H1 (cell line): ENCODE measurements around the gene RAB40C. TPM values are rescaled to one million over a fixed set of nuclear protein-coding genes. Genes with fewer than 3 reads are reported as not detected.

Experiments
- EGR1 ChIP-seq: IDR thresholded peaks from 2 replicates; pipeline ENCODE4 v1.6.1; 2011; ENCODE audit warnings: low read depth, low read length, borderline replicate concordance
- HDAC6 ChIP-seq: IDR thresholded peaks from one replicate; pipeline ENCODE4 v1.7.1; 2012; ENCODE audit warnings: low read depth, mild to moderate bottlenecking, inconsistent platforms, low read length, moderate library complexity
- KDM4A ChIP-seq: IDR thresholded peaks from one replicate; pipeline ENCODE4 v1.7.1; 2012; ENCODE audit warnings: low read depth, mild to moderate bottlenecking, moderate library complexity, low read length, inconsistent platforms; ENCODE audit not compliant: severe bottlenecking
- POLR2AphosphoS5 ChIP-seq: IDR thresholded peaks from 2 replicates; pipeline ENCODE4 v1.6.1; 2011; ENCODE audit warnings: low read depth, low read length
- SP2 ChIP-seq: IDR thresholded peaks from 2 replicates; pipeline ENCODE4 v1.6.1; 2012; ENCODE audit warnings: mild to moderate bottlenecking, low read length, inconsistent platforms
- polyA plus RNA-seq, 7 experiments: library from polyadenylated mRNA; depleted of rRNA in 3 of 7; stranded (reverse) in 5 of 7; unstranded in 2 of 7; fragments of >200 nt in 5 of 7; fragments of 200-250 nt in 2 of 7; gene quantifications; 1 replicate in 5 of 7; 2 replicates in 1 of 7; 4 replicates in 1 of 7; pipeline versions ENCODE4 v1.2.1 to v1.2.3, GENCODE V29; 2011 to 2013; ENCODE audit warnings: missing spikeins in 2 of 7, mixed read lengths in 2 of 7
- total RNA-seq: library from RNA; stranded (reverse); fragmentation: NEBNext Ultra II Directional; extraction: Animal tissue kit (Norgen Biotek cat#: 25700); gene quantifications from 2 replicates; pipeline ENCODE4 v1.2.1, GENCODE V29; 2021
- TF ChIP-seq, protein P1 (sequence below): IDR thresholded peaks from 2 replicates; pipeline ENCODE4 v1.6.1; 2012; ENCODE audit warnings: inconsistent platforms
- TF ChIP-seq, protein P2 (sequence below): IDR thresholded peaks from 2 replicates; pipeline ENCODE4 v1.6.1; 2012; ENCODE audit warnings: inconsistent platforms
- TF ChIP-seq, protein P3 (sequence below): fragments of 300-600 bp; sonication (generic); IDR thresholded peaks from 2 replicates; pipeline ENCODE4 v1.7.1; 2012; ENCODE audit warnings: low read length, moderate library complexity, mild to moderate bottlenecking, inconsistent platforms; ENCODE audit not compliant: insufficient replicate concordance

RAB40C gene
- total and polyA plus RNA-seq, 2 of the 8 experiments (the other 6 are each of a cell fraction or from before 2014, with no cell fraction given) = 13.9 to 15.6 TPM

DNA sequence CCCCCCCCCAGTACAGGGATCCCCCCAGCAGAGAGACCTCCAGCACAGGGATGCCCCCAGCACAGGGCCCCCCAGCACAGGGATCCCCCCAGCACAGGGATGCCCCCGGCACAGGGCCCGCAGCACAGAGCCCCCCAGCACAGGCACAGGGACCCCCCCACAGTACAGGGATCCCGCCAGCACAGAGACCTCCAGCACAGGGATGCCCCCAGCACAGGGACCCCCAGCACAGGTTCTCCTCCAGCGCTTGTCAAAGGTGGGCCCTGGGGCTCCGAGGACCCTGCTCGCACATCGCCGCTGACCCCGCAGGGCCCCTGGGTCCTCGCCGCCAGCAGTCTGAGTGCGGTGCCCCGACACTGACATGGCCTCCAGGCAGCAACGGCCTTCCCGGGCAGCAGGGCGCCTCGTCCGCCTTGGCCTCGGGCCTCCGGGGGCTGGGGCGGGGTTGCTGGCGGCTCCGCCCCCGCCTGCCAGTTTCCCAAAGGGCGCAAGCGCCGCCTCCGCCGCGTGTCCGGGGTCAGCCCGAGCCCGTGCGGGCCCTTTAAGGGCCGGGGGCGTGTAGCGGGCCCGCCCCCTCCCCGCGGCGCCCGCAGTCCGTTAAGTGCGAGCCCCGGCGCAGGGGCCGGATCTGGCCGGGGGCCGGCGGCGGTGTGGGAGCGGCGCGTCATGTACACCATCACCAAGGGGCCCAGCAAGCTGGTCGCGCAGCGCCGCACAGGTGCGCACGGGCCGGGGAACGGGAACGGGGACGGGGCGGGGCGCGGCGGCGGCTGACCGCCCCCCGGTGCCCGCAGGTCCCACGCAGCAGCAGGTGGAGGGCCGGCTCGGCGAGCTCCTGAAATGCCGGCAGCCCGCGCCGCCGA lies 51.7 kb downstream of the RAB40C start, which contains the start of gene MCRIP2 (continued):
- TF ChIP-seq, protein P1, sequence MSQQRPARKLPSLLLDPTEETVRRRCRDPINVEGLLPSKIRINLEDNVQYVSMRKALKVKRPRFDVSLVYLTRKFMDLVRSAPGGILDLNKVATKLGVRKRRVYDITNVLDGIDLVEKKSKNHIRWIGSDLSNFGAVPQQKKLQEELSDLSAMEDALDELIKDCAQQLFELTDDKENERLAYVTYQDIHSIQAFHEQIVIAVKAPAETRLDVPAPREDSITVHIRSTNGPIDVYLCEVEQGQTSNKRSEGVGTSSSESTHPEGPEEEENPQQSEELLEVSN = peak; percentile 38; the same call in 1 of the 2 replicates
- TF ChIP-seq, protein P2, sequence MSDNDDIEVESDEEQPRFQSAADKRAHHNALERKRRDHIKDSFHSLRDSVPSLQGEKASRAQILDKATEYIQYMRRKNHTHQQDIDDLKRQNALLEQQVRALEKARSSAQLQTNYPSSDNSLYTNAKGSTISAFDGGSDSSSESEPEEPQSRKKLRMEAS = peak; percentile 70; the same call in 1 of the 2 replicates
- TF ChIP-seq HDAC6 = no peak
- no peak for TF ChIP-seq SP2
- peak; percentile 73 for TF ChIP-seq KDM4A
- TF ChIP-seq, protein P3, sequence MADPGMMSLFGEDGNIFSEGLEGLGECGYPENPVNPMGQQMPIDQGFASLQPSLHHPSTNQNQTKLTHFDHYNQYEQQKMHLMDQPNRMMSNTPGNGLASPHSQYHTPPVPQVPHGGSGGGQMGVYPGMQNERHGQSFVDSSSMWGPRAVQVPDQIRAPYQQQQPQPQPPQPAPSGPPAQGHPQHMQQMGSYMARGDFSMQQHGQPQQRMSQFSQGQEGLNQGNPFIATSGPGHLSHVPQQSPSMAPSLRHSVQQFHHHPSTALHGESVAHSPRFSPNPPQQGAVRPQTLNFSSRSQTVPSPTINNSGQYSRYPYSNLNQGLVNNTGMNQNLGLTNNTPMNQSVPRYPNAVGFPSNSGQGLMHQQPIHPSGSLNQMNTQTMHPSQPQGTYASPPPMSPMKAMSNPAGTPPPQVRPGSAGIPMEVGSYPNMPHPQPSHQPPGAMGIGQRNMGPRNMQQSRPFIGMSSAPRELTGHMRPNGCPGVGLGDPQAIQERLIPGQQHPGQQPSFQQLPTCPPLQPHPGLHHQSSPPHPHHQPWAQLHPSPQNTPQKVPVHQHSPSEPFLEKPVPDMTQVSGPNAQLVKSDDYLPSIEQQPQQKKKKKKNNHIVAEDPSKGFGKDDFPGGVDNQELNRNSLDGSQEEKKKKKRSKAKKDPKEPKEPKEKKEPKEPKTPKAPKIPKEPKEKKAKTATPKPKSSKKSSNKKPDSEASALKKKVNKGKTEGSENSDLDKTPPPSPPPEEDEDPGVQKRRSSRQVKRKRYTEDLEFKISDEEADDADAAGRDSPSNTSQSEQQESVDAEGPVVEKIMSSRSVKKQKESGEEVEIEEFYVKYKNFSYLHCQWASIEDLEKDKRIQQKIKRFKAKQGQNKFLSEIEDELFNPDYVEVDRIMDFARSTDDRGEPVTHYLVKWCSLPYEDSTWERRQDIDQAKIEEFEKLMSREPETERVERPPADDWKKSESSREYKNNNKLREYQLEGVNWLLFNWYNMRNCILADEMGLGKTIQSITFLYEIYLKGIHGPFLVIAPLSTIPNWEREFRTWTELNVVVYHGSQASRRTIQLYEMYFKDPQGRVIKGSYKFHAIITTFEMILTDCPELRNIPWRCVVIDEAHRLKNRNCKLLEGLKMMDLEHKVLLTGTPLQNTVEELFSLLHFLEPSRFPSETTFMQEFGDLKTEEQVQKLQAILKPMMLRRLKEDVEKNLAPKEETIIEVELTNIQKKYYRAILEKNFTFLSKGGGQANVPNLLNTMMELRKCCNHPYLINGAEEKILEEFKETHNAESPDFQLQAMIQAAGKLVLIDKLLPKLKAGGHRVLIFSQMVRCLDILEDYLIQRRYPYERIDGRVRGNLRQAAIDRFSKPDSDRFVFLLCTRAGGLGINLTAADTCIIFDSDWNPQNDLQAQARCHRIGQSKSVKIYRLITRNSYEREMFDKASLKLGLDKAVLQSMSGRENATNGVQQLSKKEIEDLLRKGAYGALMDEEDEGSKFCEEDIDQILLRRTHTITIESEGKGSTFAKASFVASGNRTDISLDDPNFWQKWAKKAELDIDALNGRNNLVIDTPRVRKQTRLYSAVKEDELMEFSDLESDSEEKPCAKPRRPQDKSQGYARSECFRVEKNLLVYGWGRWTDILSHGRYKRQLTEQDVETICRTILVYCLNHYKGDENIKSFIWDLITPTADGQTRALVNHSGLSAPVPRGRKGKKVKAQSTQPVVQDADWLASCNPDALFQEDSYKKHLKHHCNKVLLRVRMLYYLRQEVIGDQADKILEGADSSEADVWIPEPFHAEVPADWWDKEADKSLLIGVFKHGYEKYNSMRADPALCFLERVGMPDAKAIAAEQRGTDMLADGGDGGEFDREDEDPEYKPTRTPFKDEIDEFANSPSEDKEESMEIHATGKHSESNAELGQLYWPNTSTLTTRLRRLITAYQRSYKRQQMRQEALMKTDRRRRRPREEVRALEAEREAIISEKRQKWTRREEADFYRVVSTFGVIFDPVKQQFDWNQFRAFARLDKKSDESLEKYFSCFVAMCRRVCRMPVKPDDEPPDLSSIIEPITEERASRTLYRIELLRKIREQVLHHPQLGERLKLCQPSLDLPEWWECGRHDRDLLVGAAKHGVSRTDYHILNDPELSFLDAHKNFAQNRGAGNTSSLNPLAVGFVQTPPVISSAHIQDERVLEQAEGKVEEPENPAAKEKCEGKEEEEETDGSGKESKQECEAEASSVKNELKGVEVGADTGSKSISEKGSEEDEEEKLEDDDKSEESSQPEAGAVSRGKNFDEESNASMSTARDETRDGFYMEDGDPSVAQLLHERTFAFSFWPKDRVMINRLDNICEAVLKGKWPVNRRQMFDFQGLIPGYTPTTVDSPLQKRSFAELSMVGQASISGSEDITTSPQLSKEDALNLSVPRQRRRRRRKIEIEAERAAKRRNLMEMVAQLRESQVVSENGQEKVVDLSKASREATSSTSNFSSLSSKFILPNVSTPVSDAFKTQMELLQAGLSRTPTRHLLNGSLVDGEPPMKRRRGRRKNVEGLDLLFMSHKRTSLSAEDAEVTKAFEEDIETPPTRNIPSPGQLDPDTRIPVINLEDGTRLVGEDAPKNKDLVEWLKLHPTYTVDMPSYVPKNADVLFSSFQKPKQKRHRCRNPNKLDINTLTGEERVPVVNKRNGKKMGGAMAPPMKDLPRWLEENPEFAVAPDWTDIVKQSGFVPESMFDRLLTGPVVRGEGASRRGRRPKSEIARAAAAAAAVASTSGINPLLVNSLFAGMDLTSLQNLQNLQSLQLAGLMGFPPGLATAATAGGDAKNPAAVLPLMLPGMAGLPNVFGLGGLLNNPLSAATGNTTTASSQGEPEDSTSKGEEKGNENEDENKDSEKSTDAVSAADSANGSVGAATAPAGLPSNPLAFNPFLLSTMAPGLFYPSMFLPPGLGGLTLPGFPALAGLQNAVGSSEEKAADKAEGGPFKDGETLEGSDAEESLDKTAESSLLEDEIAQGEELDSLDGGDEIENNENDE = no peak
- TF ChIP-seq POLR2AphosphoS5 = peak; percentile 37; the same call in 1 of the 2 replicates
- peak; percentile 92; the same call in 1 of the 2 replicates for TF ChIP-seq EGR1
